HG03159 (cell line): ENCODE results near the gene OR10J1.

Experiments used
- ATAC-seq: cut with Tn5 transposase; IDR thresholded peaks from one replicate; pipeline ENCODE4 v1.9.1; 2021; ENCODE audit warnings: mild to moderate bottlenecking, moderate library complexity; ENCODE audit not compliant: unreplicated experiment

Gene OR10J1

GRCh38 chr1:159483501-159483900 lies 44.0 kb downstream of the OR10J1 start:
- no peak for ATAC-seq
